Measurements from ENCODE around the gene CDH2. TPM values are rescaled to one million over a fixed set of nuclear protein-coding genes. Genes with fewer than 3 reads are reported as not detected.

CDH2 gene
- total RNA-seq, 4 donors from 2014 or later, result 0.20 to 4.4 (median 1.1) TPM; not detected in 1

DNA sequence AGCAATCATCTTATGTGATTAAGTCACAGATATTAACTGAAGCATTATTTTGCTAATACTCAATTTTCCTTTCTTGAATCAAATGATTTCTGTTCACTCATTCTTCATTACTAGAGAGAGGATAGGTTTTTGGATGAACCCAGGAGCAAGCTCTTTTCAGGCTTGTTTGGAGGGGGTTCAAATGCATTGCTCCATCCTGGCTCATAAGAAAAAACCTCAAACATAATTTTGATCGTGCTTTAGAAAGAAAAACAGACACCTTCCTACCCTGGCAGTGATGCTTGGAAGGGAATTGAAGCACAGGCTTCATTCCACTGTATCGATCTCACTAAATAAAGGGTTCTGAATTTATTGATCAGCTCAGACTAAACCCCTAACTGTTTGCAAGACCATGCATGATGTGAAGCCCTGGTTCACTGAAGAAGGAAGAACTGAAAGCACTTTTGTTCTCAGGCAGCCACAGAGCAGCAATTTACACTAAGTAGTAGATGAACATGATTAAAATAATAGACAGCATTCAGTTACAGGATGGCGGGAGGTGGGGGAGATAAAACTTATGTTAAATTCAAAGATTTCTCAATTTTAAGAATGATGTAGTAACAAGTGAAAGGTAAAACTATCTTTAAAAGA lies 53.4 kb downstream of the CDH2 start:
- no peak overlapping the region for H3K27ac ChIP-seq
- H3K27me3 ChIP-seq, result no peaks in the 10 kb centered on the region
- intact Hi-C loops (cut with DNase I; ENCODE audit: low total_unique reads), result no loop called here
- H3K9me3 ChIP-seq, result no peaks in the 10 kb centered on the region
- in situ Hi-C loops (cut with MboI; ENCODE audit: low pct_ligation_motif_present in 1 of 4, low pct_unique_long_range_greater_than_20kb in 1 of 4, low sequenced_read_pairs in 3 of 4), result loop anchor here in 1 of 4 donors (10.0 kb wide), 1 partner anchor 61 kb away; no protein-coding TSS in a partner anchor
- DNase-seq, result no peak
- H3K36me3 ChIP-seq, result no peaks in the 10 kb centered on the region
- TF ChIP-seq EP300 (IDR thresholded peaks at IDR 0.05; ENCODE audit: low read depth) (no peak), POLR2A (IDR thresholded peaks at IDR 0.05) (no peak), POLR2AphosphoS5 (IDR thresholded peaks at IDR 0.05) (no peak)
- TF ChIP-seq, protein P1, sequence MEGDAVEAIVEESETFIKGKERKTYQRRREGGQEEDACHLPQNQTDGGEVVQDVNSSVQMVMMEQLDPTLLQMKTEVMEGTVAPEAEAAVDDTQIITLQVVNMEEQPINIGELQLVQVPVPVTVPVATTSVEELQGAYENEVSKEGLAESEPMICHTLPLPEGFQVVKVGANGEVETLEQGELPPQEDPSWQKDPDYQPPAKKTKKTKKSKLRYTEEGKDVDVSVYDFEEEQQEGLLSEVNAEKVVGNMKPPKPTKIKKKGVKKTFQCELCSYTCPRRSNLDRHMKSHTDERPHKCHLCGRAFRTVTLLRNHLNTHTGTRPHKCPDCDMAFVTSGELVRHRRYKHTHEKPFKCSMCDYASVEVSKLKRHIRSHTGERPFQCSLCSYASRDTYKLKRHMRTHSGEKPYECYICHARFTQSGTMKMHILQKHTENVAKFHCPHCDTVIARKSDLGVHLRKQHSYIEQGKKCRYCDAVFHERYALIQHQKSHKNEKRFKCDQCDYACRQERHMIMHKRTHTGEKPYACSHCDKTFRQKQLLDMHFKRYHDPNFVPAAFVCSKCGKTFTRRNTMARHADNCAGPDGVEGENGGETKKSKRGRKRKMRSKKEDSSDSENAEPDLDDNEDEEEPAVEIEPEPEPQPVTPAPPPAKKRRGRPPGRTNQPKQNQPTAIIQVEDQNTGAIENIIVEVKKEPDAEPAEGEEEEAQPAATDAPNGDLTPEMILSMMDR (IDR thresholded peaks at IDR 0.05), result no peak
- no peak overlapping the region for H3K4me3 ChIP-seq
- H3K4me1 ChIP-seq, result no peaks in the 10 kb centered on the region
- 71 to 77% methylated on average over 2 to 3 of the region's 3 CpGs for WGBS, 2 donors (ENCODE audit: low coverage in 1 of 2)

DNA sequence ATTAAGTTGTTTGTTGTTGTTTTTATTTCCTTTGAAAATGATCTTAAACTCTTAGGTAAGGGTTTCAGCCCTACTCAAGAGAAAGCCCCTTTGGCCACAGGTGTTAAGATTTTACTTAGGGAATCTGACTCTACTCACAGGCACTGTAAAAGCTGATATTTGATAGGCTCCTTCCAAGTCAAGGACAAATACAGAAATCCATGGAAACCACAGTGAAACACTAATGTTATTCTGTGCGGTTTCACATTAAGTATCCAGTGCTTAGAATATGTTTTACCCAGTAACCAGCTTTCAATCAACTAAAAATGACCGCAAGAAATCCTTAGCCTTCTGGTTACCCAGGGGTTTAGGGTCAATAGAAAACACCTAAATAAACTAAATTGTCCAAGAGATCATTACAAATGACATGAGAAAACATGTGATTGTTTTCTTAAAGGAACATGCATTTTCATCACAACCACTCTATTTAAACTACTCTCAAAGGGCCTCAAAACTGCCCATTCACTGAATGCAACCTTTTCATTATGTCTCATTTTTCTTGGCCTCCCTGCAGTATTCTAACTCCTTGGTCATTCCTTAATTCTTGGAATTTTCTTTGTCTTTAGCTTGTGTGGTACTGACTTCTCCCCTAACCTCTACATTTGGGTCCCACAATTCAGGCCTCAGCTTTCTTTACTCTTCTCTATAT lies 56.0 kb downstream of the CDH2 start:
- intact Hi-C loops (cut with DNase I; ENCODE audit: low total_unique reads), result no loop called here

DNA sequence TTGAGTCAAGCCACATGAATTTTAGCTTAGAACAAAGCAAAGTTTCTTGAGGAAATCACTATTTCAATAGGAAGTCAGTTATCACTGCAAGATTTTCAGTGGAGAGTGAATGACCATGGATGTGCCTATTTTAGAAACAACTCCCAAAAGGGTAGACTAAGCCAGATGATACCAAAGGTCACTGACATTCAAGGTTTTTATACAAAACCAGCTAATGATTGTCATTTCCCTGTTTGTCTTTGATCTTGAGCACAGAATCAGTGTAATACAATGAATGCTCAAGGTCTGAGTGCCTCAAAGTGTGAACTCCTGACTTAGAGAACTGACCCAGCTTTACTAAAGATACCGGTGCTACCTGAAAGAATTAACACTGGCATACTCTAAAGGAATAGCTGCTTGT lies 60.5 kb downstream of the CDH2 start:
- H3K4me1 ChIP-seq, result no peaks in the 10 kb centered on the region
- H3K36me3 ChIP-seq, result no peaks in the 10 kb centered on the region
- no peak for DNase-seq
- intact Hi-C loops (cut with DNase I; ENCODE audit: low total_unique reads) (no loop called here), in situ Hi-C loops (cut with MboI; ENCODE audit: low pct_ligation_motif_present in 1 of 4, low pct_unique_long_range_greater_than_20kb in 1 of 4, low sequenced_read_pairs in 3 of 4) (no loop called here)
- H3K27me3 ChIP-seq, result no peaks in the 10 kb centered on the region
- no peak overlapping the region for H3K27ac ChIP-seq
- H3K4me3 ChIP-seq, result no peak overlapping the region
- no peaks in the 10 kb centered on the region for H3K9me3 ChIP-seq
- TF ChIP-seq POLR2AphosphoS5 (IDR thresholded peaks at IDR 0.05), result no peak
- TF ChIP-seq EP300 (IDR thresholded peaks at IDR 0.05; ENCODE audit: low read depth), result no peak
- TF ChIP-seq, protein P1 (IDR thresholded peaks at IDR 0.05), result no peak
- no peak for TF ChIP-seq POLR2A (IDR thresholded peaks at IDR 0.05)
- WGBS, 2 donors (ENCODE audit: low coverage in 1 of 2), result 74 to 78% methylated on average over 1 of the region's 1 CpG

More for the DNA sequence above, 56.0 kb downstream of the CDH2 start:
- no peak for DNase-seq
- H3K9me3 ChIP-seq, result no peaks in the 10 kb centered on the region
- in situ Hi-C loops (cut with MboI; ENCODE audit: low pct_ligation_motif_present in 1 of 4, low pct_unique_long_range_greater_than_20kb in 1 of 4, low sequenced_read_pairs in 3 of 4), result loop anchor here in 1 of 4 donors (10.0 kb wide), 1 partner anchor 64 kb away; no protein-coding TSS in a partner anchor
- no peaks in the 10 kb centered on the region for H3K4me1 ChIP-seq
- 91 to 100% methylated on average over 2 of the region's 2 CpGs for WGBS, 2 donors (ENCODE audit: low coverage in 1 of 2)
- TF ChIP-seq POLR2AphosphoS5 (IDR thresholded peaks at IDR 0.05) (no peak), EP300 (IDR thresholded peaks at IDR 0.05; ENCODE audit: low read depth) (no peak), POLR2A (IDR thresholded peaks at IDR 0.05) (no peak)
- TF ChIP-seq, protein P1 (IDR thresholded peaks at IDR 0.05), result no peak
- no peak overlapping the region for H3K4me3 ChIP-seq
- no peak overlapping the region for H3K27ac ChIP-seq
- no peaks in the 10 kb centered on the region for H3K27me3 ChIP-seq
- H3K36me3 ChIP-seq, result no peaks in the 10 kb centered on the region

DNA sequence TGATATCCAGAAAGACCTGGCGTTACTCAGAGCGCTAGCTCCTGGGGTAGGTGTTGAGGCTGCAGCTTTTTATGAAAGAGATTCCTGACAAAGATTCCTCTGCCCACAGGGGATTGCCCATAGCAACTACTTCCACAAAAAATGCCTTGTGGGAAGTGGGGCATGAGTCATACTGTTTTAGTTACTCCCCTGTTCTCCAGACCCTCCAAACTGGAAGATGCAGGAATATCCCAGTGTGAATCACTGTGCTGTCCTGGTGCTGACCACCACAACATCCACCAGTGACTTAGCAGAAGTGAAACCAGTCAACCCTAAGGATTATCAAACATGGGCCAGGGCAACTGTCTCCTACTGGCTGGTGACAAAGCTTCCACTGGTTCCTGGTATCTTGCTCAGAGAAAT lies 61.8 kb downstream of the CDH2 start:
- intact Hi-C loops (cut with DNase I; ENCODE audit: low total_unique reads) (no loop called here), in situ Hi-C loops (cut with MboI; ENCODE audit: low pct_ligation_motif_present in 1 of 4, low pct_unique_long_range_greater_than_20kb in 1 of 4, low sequenced_read_pairs in 3 of 4) (no loop called here)
- Histone ChIP-seq H3K4me1 (no peaks in the 10 kb centered on the region), H3K27ac (no peak overlapping the region), H3K9me3 (no peaks in the 10 kb centered on the region), H3K27me3 (no peaks in the 10 kb centered on the region), H3K36me3 (no peaks in the 10 kb centered on the region), H3K4me3 (no peak overlapping the region)
- no peak for DNase-seq
- 95 to 100% methylated on average over 2 of the region's 2 CpGs for WGBS, 2 donors (ENCODE audit: low coverage in 1 of 2)
- no peak for TF ChIP-seq EP300 (IDR thresholded peaks at IDR 0.05; ENCODE audit: low read depth)
- TF ChIP-seq POLR2AphosphoS5 (IDR thresholded peaks at IDR 0.05), result no peak
- TF ChIP-seq POLR2A (IDR thresholded peaks at IDR 0.05), result no peak
- TF ChIP-seq, protein P1 (IDR thresholded peaks at IDR 0.05), result no peak

Data from transverse colon (tissue), 4 donors.